Endothelial cell of umbilical vein (primary cell): ENCODE measurements around the gene TANGO6.
"Not testable (repeated sequence)": the region's sequence is repeated elsewhere in the genome, so short reads cannot be mapped to it uniquely, and the experiment has no call there.

Source experiments
- EZH2 ChIP-seq: IDR thresholded peaks from 2 replicates; pipeline ENCODE4 v1.6.1; 2012; ENCODE audit warnings: borderline replicate concordance, low read depth, mild to moderate bottlenecking, moderate library complexity, low read length, inconsistent platforms; ENCODE audit not compliant: severe bottlenecking
- GATA2 ChIP-seq: IDR thresholded peaks from 2 replicates; pipeline ENCODE4 v1.7.0; 2011; ENCODE audit warnings: low read depth, mild to moderate bottlenecking, moderate library complexity, mixed read lengths, low read length; ENCODE audit not compliant: insufficient read length, insufficient read depth
- JUN ChIP-seq: IDR thresholded peaks from 2 replicates; pipeline ENCODE4 v1.6.1; 2011; ENCODE audit warnings: borderline replicate concordance, low read depth; ENCODE audit not compliant: insufficient read length, insufficient read depth
- MAX ChIP-seq: IDR thresholded peaks from 2 replicates; pipeline ENCODE4 v1.6.1; 2011; ENCODE audit not compliant: insufficient read depth, insufficient read length
- MYC ChIP-seq: IDR thresholded peaks from one replicate; pipeline ENCODE4 v1.6.1; 2011; ENCODE audit warnings: mild to moderate bottlenecking, low read depth, low read length
- POLR2A ChIP-seq: IDR thresholded peaks from 2 replicates; pipeline ENCODE4 v1.6.1; 2012; ENCODE audit warnings: low read depth, mild to moderate bottlenecking, control low read depth, low read length
- POLR2AphosphoS5 ChIP-seq: IDR thresholded peaks from 2 replicates; pipeline ENCODE4 v1.6.1; 2012; ENCODE audit warnings: low read depth, mild to moderate bottlenecking, control low read depth, low read length, moderate library complexity; ENCODE audit not compliant: insufficient read depth
- TF ChIP-seq, protein P1 (sequence below), 2 donors: IDR thresholded peaks; 1 replicate in 1 of 2; 2 replicates in 1 of 2; pipeline ENCODE4 v1.5.1; 2011; ENCODE audit warnings: low read length in 2 of 2, mild to moderate bottlenecking in 2 of 2, moderate library complexity in 2 of 2, control low read depth in 1 of 2, inconsistent platforms in 1 of 2, low read depth in 1 of 2; ENCODE audit not compliant: insufficient read depth in 1 of 2; ENCODE audit errors: extremely low read depth in 1 of 2

DNA sequence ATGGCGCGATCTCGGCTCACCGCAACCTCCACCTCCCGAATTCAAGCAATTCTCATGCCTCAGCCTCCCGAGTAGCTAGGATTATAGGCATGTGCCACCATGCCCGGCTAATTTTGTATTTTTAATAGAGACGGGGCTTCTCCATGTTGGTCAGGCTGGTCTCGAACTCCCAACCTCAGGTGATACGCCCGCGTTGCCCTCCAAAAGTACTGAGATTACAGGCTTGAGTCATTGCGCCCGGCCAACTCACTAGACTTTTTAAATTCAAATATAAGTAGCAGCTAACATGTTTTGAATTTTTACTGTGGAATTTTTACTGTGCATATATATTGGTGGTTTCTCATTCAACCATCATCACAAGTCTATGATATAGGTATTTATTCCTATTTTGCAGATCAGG lies 281.6 kb downstream of the TANGO6 start:
- not testable (repeated sequence) for TF ChIP-seq EZH2, POLR2AphosphoS5, POLR2A, MAX, GATA2, MYC, JUN
- TF ChIP-seq, protein P1, sequence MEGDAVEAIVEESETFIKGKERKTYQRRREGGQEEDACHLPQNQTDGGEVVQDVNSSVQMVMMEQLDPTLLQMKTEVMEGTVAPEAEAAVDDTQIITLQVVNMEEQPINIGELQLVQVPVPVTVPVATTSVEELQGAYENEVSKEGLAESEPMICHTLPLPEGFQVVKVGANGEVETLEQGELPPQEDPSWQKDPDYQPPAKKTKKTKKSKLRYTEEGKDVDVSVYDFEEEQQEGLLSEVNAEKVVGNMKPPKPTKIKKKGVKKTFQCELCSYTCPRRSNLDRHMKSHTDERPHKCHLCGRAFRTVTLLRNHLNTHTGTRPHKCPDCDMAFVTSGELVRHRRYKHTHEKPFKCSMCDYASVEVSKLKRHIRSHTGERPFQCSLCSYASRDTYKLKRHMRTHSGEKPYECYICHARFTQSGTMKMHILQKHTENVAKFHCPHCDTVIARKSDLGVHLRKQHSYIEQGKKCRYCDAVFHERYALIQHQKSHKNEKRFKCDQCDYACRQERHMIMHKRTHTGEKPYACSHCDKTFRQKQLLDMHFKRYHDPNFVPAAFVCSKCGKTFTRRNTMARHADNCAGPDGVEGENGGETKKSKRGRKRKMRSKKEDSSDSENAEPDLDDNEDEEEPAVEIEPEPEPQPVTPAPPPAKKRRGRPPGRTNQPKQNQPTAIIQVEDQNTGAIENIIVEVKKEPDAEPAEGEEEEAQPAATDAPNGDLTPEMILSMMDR (IDR thresholded peaks at IDR 0.05; ENCODE audit: extremely low read depth in 1 of 2, insufficient read depth in 1 of 2, low read depth in 1 of 2, low read length in 2 of 2), result not testable (repeated sequence)
